Caki2 (cell line): ENCODE measurements around the gene AP1S1. TPM values are rescaled to one million over a fixed set of nuclear protein-coding genes. Genes with fewer than 3 reads are reported as not detected.
A peak's percentile ranks its signal among the peaks of the same experiment; 100 is the strongest.
"Not testable (repeated sequence)": the region's sequence is repeated elsewhere in the genome, so short reads cannot be mapped to it uniquely, and the experiment has no call there.

Experiments
- DNase-seq: peaks from one replicate; pipeline ENCODE4 v3.0.0-alpha.2; 2015; ENCODE audit warnings: low read depth
- in situ Hi-C: cut with HindIII; loops from 2 replicates; pipeline ENCODE4 v1.10.0; 2016; ENCODE audit warnings: low sequenced_read_pairs, low pct_unique_long_range_greater_than_20kb, mixed read lengths
- total RNA-seq: library from RNA; depleted of rRNA; stranded (reverse); fragments of >200 nt; shearing (Covaris generic); gene quantifications from 2 replicates; pipeline ENCODE4 v1.2.3, GENCODE V29; 2014; ENCODE audit warnings: low replicate concordance

Gene AP1S1
- total RNA-seq, 1 experiment from 2014 or later, result 312 TPM

DNA sequence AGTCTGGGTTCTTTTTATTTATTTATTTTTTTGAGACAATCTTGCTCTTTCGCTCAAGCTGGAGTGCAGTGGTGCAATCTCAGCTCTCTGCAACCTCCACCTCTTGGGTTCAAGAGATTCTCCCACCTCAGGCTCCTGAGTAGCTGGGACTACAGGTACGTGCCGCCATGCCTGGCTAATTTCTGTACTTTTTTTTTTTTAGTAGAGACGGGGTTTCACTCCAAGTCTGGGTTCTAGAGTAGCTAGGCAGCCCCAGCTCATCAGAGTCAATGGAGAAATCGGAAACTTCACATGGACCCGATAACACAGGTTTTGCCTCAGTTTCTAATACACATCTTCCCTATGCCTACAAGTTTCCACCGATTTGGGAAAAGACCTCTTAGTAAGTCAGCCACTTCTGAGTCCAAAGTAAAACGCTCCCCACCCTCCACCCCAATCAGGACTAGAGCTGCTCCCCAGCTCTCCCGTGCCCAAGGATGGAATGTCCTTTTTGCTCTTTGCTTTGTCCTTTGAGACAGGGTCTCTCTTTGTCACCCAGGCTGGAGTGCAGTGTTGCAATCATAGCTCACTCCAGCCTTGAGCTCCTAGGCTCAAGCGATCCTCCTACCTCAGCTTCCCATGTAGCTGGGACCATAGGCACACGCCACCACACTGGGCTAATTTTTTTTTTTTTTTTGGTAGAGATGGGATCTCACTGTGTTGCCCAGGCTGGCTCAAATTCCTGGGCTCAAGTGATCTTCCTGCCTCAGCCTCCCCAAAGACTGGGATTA, 31.2 kb upstream of the AP1S1 start:
- DNase-seq, result no peak
- in situ Hi-C loops, result no loop called here

- in situ Hi-C loops, result no loop called here
Measured at GRCh38 chr7:101123703-101124068, 30.6 kb upstream of the AP1S1 start.

GRCh38 chr7:101124376-101125056, 29.8 kb upstream of the AP1S1 start:
- in situ Hi-C loops, result no loop called here
- peak; percentile 75 for DNase-seq

More at GRCh38 chr7:101123703-101124068, 30.6 kb upstream of the AP1S1 start:
- no peak for DNase-seq

DNA sequence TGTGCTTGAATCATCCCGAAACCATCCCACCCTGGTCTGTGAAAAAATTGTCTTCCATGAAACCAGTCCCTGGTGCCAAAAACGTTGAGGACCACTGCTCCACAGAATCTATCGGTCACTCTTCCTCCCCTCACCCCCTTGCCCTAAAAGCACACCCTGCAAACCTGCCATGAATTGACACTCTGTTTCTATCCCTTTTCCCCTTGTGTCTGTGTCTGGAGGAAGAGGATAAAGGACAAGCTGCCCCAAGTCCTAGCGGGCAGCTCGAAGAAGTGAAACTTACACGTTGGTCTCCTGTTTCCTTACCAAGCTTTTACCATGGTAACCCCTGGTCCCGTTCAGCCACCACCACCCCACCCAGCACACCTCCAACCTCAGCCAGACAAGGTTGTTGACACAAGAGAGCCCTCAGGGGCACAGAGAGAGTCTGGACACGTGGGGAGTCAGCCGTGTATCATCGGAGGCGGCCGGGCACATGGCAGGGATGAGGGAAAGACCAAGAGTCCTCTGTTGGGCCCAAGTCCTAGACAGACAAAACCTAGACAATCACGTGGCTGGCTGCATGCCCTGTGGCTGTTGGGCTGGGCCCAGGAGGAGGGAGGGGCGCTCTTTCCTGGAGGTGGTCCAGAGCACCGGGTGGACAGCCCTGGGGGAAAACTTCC, 28.2 kb upstream of the AP1S1 start:
- DNase-seq, result peak; percentile 96
- in situ Hi-C loops, result no loop called here

DNA sequence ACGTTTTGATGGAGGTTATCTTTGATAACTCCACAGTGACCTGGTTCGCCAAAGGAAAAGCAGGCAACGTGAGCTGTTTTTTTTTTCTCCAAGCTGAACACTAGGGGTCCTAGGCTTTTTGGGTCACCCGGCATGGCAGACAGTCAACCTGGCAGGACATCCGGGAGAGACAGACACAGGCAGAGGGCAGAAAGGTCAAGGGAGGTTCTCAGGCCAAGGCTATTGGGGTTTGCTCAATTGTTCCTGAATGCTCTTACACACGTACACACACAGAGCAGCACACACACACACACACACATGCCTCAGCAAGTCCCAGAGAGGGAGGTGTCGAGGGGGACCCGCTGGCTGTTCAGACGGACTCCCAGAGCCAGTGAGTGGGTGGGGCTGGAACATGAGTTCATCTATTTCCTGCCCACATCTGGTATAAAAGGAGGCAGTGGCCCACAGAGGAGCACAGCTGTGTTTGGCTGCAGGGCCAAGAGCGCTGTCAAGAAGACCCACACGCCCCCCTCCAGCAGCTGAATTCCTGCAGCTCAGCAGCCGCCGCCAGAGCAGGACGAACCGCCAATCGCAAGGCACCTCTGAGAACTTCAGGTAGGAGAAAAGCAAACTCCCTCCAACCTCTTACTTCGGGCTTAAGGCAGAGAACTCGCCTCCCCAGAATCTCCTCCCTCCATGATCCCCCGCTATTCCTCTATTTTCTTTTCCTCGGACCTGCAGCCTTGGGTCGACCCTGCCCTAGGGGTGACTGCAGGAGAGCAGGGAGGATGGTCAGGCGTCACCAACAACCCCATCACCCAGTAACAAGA, 27.4 kb upstream of the AP1S1 start, which contains the start of gene SERPINE1:
Gene SERPINE1 (plus strand): TSS at position 454 of the 809 bp plus-strand sequence. CDS start 1,290 bp downstream, outside the sequence.
- in situ Hi-C loops, result no loop called here
- DNase-seq, result peak; percentile 95

GRCh38 chr7:101127460-101128039, 26.7 kb upstream of the AP1S1 start:
- DNase-seq, result no peak
- in situ Hi-C loops, result no loop called here

DNA sequence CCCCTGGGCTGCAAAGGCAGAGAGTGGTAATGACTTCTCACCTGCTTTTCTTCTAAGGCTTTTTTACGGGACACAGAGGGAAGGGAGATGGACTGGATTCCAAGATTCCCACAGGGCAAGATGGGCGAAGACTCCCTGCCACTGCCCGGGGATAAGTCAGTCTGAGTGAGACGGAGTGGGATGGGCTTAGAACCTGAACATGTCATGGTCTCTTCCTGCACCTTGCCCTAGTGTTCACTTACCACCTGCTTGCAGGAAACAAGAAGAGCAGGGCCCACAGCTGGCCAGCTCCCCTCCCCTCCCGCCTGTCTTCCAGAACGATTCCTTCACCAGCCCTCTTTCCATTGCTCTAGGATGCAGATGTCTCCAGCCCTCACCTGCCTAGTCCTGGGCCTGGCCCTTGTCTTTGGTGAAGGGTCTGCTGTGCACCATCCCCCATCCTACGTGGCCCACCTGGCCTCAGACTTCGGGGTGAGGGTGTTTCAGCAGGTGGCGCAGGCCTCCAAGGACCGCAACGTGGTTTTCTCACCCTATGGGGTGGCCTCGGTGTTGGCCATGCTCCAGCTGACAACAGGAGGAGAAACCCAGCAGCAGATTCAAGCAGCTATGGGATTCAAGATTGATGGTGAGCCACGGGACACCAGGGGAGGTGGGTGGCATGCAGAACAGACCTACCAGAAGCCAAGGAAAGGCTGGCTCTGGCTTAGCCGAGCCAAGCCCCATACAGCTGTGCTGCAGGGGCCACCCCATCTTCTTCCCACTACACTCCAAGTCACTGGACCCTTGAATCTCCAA, 26.0 kb upstream of the AP1S1 start:
- no peak for DNase-seq
- in situ Hi-C loops, result no loop called here

DNA sequence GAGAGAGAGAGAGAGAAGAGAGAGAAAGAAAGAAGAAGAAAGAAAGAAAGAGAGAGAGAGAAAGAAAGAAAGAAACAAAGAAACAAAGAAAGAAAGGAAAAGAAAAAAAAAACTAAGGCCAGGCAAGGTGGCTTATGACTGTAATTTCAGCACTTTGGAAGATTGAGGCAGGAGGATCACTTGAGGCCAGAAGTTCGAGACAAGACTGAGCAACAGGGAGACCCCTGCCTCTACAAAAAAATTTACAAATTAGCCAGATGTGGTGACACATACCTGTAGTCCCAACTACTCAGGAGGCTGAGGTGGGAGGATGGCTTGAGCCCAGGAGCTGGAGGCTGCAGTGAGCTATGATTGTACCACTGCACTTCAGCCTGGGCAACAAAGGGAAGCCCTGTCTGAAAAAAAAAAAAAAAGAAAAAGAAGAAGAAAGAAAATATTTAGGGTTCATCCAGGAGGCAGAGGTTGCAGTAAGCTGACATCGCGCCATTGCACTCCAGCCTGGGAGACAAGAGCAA, 24.6 kb upstream of the AP1S1 start:
- no peak for DNase-seq
- in situ Hi-C loops, result no loop called here

GRCh38 chr7:101132626-101133600, 21.4 kb upstream of the AP1S1 start:
- DNase-seq, in situ Hi-C loops: not testable (repeated sequence)

DNA sequence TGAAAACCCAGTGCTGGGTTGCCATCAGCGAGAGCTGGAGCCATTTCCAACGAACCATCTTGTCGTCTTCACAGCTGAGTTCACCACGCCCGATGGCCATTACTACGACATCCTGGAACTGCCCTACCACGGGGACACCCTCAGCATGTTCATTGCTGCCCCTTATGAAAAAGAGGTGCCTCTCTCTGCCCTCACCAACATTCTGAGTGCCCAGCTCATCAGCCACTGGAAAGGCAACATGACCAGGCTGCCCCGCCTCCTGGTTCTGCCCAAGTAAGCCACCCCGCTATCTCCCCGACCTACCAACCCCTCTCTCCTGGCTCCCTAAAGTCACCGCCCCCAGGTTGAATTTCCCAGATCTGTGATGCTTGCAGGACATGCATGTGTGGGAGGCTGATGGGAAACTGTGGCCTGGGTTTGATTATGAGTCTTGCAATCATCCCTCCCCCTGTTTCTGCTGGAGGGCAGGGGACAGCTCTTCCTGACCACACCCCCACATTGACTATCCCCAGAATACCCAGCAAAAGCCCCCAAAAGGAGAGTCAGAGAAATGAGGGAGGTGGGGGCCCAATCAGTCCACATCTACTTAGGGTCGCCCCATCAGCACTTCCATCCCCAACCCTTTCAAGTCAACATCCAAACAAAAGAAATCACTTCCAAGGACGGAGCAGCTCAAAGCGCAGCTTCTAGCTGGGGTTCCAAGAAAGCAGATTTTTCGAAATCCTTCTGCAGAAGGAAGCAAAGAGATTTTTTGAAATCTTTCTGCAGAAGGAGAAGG, 20.5 kb upstream of the AP1S1 start:
- in situ Hi-C loops, result no loop called here
- no peak for DNase-seq

GRCh38 chr7:101134399-101134980, 19.8 kb upstream of the AP1S1 start:
- in situ Hi-C loops, result no loop called here
- no peak for DNase-seq

GRCh38 chr7:101137651-101138212, 16.5 kb upstream of the AP1S1 start:
- in situ Hi-C loops, result no loop called here

GRCh38 chr7:101138213-101138870, 15.9 kb upstream of the AP1S1 start:
- peak; percentile 95 for DNase-seq
- in situ Hi-C loops, result no loop called here

More at GRCh38 chr7:101137651-101138212, 16.5 kb upstream of the AP1S1 start:
- DNase-seq, result no peak

- in situ Hi-C loops, result no loop called here
Measured at GRCh38 chr7:101140339-101140699, 14.0 kb upstream of the AP1S1 start.

More at GRCh38 chr7:101140339-101140699, 14.0 kb upstream of the AP1S1 start:
- no peak for DNase-seq
